ENCODE data around the gene RAPGEF5.

RAPGEF5 gene

DNA sequence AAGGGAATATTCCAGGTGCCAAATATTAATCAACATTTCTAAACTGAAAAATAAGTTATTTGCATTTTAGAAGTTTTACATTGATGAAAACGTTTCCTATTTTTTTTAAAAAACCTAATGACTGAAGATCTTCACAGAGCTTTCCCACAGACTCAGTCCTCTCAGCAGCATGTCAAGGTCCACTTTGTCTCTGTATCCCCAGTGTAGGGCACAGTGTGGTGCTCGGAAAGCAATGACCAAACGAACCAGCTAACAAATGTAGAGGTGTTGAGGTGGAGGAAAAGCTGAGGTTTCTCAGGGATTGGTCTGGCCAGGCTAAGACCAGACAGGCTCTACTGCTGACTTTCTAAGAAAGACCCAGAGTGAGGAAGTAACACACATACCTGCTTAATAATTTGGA, 209.1 kb downstream of the RAPGEF5 start:
- no peak for TF ChIP-seq ZFX (IDR thresholded peaks at IDR 0.05; ENCODE audit: borderline replicate concordance)
- TF ChIP-seq, protein P1, sequence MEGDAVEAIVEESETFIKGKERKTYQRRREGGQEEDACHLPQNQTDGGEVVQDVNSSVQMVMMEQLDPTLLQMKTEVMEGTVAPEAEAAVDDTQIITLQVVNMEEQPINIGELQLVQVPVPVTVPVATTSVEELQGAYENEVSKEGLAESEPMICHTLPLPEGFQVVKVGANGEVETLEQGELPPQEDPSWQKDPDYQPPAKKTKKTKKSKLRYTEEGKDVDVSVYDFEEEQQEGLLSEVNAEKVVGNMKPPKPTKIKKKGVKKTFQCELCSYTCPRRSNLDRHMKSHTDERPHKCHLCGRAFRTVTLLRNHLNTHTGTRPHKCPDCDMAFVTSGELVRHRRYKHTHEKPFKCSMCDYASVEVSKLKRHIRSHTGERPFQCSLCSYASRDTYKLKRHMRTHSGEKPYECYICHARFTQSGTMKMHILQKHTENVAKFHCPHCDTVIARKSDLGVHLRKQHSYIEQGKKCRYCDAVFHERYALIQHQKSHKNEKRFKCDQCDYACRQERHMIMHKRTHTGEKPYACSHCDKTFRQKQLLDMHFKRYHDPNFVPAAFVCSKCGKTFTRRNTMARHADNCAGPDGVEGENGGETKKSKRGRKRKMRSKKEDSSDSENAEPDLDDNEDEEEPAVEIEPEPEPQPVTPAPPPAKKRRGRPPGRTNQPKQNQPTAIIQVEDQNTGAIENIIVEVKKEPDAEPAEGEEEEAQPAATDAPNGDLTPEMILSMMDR (IDR thresholded peaks at IDR 0.05), result no peak
- no peak overlapping the region for H3K27ac ChIP-seq

DNA sequence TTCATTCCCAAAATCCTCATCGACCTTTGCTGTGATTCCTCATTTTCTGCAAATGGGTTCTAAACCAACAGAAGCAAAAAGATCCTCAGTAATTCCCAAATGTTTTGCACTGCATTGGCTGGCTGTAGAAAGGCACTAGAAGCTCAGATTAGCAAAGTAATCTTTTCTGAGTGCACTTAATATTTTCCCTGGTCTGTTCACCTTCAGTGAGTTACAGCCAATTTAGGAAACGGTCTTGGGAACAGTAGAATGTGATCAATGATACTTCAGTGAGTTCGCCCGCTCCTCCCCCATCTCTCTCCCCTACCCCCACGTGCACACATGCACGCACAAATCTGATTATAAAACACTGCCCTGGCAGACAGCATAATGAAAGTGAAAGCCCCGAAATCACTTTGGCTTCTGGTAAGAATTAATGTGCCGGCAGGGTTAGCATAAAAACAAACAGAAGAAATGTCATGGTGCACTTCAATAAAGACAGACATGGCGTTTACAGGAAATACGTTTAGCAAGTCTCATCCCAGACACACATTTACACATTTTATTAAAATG, 209.9 kb downstream of the RAPGEF5 start:
- no peak overlapping the region for H3K27ac ChIP-seq
- TF ChIP-seq, protein P1 (IDR thresholded peaks at IDR 0.05), result no peak
- no peak for TF ChIP-seq ZFX (IDR thresholded peaks at IDR 0.05; ENCODE audit: borderline replicate concordance)

DNA sequence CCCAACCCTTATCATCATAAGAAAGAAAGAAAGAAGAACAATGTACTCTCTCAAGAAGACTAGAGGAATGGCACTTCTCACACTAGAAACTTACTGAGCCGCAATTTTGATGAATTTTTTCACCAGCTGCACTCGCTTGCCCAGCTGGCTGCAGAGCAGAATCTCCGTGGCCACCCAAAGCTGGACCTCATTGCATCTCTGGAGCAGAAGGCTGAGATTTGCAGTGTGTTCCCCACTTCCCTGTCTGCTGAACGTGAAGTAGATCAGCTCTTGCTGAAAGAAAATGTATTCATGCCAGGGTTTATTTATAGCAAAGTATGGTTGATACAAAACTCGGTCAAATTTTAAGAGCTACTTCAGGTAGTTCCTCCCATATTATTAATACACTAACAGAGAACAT, 212.0 kb downstream of the RAPGEF5 start:
- no peak overlapping the region for H3K27ac ChIP-seq
- TF ChIP-seq, protein P1 (IDR thresholded peaks at IDR 0.05), result no peak
- no peak for TF ChIP-seq ZFX (IDR thresholded peaks at IDR 0.05; ENCODE audit: borderline replicate concordance)

DNA sequence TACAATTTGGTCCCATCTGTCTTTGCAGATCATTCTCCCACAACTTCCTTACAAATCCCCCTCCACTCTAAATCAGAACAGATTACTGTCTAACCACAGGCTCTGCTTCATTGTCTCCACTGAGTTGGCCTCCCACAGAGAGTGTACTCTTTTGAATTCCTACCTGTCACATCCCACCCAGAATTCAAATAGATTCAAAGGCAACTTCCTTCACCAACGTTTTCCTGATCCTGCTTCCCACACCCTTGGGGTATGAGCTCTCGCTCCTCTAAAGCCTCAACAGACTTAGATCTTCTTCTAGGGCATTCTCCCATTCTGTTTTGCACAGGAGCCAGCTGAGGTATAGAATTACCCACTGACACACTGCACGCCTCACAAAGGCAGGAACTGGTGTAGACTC, 213.5 kb downstream of the RAPGEF5 start:
- TF ChIP-seq, protein P1 (IDR thresholded peaks at IDR 0.05), result no peak
- no peak for TF ChIP-seq ZFX (IDR thresholded peaks at IDR 0.05; ENCODE audit: borderline replicate concordance)
- no peak overlapping the region for H3K27ac ChIP-seq

DNA sequence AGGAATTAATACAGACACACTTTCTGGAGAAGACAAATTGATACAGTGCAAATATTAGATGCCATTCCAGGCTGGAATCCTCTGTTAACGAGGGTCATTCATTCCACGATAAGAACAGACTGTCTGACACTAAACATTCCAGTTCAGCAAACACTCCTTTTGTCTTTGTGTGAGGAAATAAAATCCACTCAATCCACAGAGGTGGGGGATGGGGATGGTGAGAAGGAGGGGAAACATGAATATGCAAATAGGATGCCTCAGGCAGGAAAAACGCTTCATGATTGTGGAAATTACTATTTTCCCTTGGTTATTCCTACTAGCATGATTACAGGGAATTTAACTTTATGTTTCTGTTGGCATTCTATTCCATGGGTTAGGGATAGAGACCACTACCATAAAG, 214.4 kb downstream of the RAPGEF5 start:
- no peak overlapping the region for H3K27ac ChIP-seq
- TF ChIP-seq, protein P1 (IDR thresholded peaks at IDR 0.05), result no peak
- no peak for TF ChIP-seq ZFX (IDR thresholded peaks at IDR 0.05; ENCODE audit: borderline replicate concordance)

DNA sequence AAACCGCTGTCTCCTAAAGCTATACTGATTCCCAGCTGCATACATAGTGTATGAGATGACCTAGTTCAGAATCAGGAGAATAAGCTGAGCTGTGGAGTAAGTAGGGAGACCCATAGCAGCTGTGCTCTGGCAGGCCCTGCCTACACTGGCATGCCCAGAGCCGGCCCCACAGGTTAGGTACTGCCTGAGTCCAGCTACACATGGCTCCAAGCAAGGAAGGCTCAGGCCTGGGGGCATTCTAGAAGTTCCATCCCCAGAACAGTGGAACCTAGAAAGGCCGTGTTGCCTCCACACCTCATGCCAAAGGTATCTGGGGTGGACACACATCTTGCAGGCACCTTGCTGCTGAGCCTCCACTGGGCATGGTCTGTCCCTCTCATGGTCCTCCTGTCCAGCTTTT, 215.6 kb downstream of the RAPGEF5 start:
- H3K27ac ChIP-seq, result no peak overlapping the region
- TF ChIP-seq, protein P1 (IDR thresholded peaks at IDR 0.05), result no peak
- TF ChIP-seq ZFX (IDR thresholded peaks at IDR 0.05; ENCODE audit: borderline replicate concordance), result no peak

DNA sequence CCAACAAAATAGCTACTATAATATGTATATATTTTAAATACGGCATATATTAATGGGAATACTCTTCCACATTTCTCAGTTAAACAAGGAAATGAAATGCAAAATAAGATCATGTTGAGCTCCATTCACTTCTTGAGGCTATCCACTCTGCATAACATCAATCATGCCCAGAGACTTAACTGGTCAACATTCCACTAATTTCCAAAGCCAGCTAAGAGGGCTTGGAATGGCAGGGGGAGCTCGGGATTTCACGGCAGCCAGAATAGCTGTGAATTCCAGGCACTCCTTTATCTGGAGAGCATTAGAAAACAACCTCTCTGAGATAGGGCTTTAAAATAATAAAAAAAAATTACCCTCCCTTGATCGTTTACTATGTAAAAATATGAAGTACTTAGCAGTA, 216.4 kb downstream of the RAPGEF5 start:
- H3K27ac ChIP-seq, result no peak overlapping the region
- TF ChIP-seq, protein P1 (IDR thresholded peaks at IDR 0.05), result no peak
- TF ChIP-seq ZFX (IDR thresholded peaks at IDR 0.05; ENCODE audit: borderline replicate concordance), result no peak

All from 22Rv1 (cell line).